Right lobe of liver (tissue), 6 donors: Measurements from ENCODE around the gene IMPDH2. TPM values are rescaled to one million over a fixed set of nuclear protein-coding genes. Genes with fewer than 3 reads are reported as not detected.

Experiments
- ATAC-seq, 4 donors: fragments of 200-7000 bp; cut with Tn5 transposase; one replicate each; pipeline ENCODE4 v1.9.1; 2020; ENCODE audit warnings: mild to moderate bottlenecking in 4 of 4, moderate library complexity in 4 of 4
- DNase-seq, 3 donors: peaks; one replicate each; pipeline ENCODE4 v3.0.0-alpha.2; 2020
- H3K27ac ChIP-seq, 3 donors: fragments of 200-600 bp; one replicate each; pipeline ENCODE4 v1.8.0; 2022
- H3K27me3 ChIP-seq, 2 donors: fragments of 200-600 bp; one replicate each; pipeline ENCODE4 v1.8.0; 2022
- H3K36me3 ChIP-seq, 4 donors: fragments of 200-600 bp; sonication (generic) in 1 of 4; one replicate each; pipeline versions ENCODE4 v1.5.1 to v1.8.0; 2017 to 2022; ENCODE audit warnings: control low read depth in 1 of 4
- H3K4me1 ChIP-seq, 4 donors: fragments of 200-600 bp; sonication (generic) in 1 of 4; one replicate each; pipeline versions ENCODE4 v1.5.1 to v1.8.0; 2017 to 2022; ENCODE audit warnings: control low read depth in 1 of 4
- H3K4me3 ChIP-seq, 3 donors: fragments of 200-600 bp; one replicate each; pipeline ENCODE4 v1.8.0; 2022
- H3K9me3 ChIP-seq, 4 donors: fragments of 200-600 bp; sonication (generic) in 1 of 4; one replicate each; pipeline versions ENCODE4 v1.5.1 to v1.8.0; 2017 to 2022; ENCODE audit warnings: control low read depth in 1 of 4
- POLR2A ChIP-seq: fragments of 450-650 bp; IDR thresholded peaks from one replicate; pipeline ENCODE4 v1.6.1; 2017; ENCODE audit warnings: antibody characterized with exemption, mild to moderate bottlenecking
- WGBS: methylation state at CpG from one replicate; pipeline ENCODE4 v1.1.6; 2018; ENCODE audit warnings: low coverage, low lambda C conversion rate; ENCODE audit not compliant: insufficient coverage; ENCODE audit errors: missing lambda C conversion rate; 5-methylcytosine and 5-hydroxymethylcytosine counted together
- intact Hi-C, 2 donors: fragments of 100-400 bp; cut with DNase I; formaldehyde crosslinking; loops; one replicate each; pipeline versions ENCODE4 v1.11.2 to v1.14.1; 2022
- long read RNA-seq: library from polyadenylated mRNA; unstranded; transcript quantifications from one replicate; pipeline ENCODE4 v2.0.0, GENCODE V29; 2019
- total RNA-seq, 6 experiments: library from RNA; depleted of rRNA in 2 of 6; stranded (reverse); fragments of >200 nt in 2 of 6; fragmentation: NEBNext Ultra II Directional in 3 of 6; extraction: Animal tissue kit (Norgen Biotek cat#: 25700) in 3 of 6; gene quantifications; one replicate each; pipeline versions ENCODE4 v1.1.0 to v1.2.4, GENCODE V29; 2016 to 2023
- TF ChIP-seq, protein P1 (sequence below), 4 donors: fragments of 200-600 bp in 3 of 4; fragments of 450-650 bp in 1 of 4; IDR thresholded peaks; one replicate each; pipeline versions ENCODE4 v1.5.1 to v1.8.0; 2016 to 2022; ENCODE audit warnings: antibody characterized with exemption in 4 of 4, mild to moderate bottlenecking in 2 of 4
- donor health status: DM: no; HTN: yes; CAD: no.
- donor health status: DM: no; HTN: no; CAD: no.
- donor health status: DM: no; HTN: no; CAD: no.
- donor health status: DM: no; HTN: yes; CAD: no.
- donor health status: DM: no; HTN: yes; CAD: no.

The IMPDH2 gene
- 10 to 100 TPM; 32.0 to 57.3 (median 39.0) TPM for total RNA-seq
- long read RNA-seq, transcript IMPDH2-201 (14 exons, 1,643 nt): major isoform, 9 of 11 reads
- long read RNA-seq, partial matches to known transcripts: 0 of 11 reads
- long read RNA-seq, other reads (novel, unspliced or antisense): 2 of 11 reads

DNA sequence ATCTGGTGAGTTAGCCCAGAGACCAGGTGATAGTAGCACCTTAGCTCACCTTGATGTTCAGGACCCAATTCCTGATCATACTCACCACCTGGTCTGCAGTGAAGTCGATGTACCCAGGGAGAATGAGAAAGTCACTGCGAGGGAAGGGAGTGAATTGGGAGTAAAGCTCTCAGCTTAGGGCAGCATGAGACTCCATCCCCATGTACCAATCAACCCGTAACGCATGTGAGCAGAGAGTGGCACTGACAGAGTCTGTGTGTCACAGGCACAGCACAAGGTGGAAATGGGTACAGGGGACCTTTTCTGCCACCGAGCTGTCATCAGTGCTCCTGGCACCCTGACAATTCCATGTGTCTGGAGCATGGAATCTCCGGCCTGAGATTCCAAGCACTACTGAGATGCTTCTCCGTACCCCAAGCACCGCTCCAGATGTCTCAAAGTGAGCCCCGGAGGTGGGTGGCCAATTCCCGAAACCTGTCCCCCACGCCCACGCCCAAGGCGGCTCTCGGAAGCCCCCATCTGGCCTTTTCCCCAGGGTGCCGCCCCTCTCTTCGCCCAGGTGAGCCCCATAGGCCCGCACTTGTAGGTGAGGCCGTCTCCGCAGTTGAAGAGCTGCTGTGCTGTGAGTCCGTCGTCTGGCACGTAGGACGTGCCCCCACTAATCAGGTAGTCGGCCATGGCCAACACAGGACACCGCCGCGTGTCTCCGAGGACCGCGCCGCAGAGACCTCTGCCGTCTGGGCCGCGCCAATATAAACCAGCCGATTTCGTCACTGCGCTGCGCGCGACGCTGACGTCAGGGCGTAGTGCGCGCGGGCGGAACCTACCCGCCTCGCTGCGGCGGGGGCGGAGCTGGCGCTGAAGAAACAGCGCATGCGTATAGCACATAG lies at the start of gene IMPDH2:
Gene IMPDH2, minus strand, starts transcription at position 726 of the 890 bp plus-strand sequence. Its CDS starts 48 bp downstream, at position 678.
- TF ChIP-seq, protein P1, sequence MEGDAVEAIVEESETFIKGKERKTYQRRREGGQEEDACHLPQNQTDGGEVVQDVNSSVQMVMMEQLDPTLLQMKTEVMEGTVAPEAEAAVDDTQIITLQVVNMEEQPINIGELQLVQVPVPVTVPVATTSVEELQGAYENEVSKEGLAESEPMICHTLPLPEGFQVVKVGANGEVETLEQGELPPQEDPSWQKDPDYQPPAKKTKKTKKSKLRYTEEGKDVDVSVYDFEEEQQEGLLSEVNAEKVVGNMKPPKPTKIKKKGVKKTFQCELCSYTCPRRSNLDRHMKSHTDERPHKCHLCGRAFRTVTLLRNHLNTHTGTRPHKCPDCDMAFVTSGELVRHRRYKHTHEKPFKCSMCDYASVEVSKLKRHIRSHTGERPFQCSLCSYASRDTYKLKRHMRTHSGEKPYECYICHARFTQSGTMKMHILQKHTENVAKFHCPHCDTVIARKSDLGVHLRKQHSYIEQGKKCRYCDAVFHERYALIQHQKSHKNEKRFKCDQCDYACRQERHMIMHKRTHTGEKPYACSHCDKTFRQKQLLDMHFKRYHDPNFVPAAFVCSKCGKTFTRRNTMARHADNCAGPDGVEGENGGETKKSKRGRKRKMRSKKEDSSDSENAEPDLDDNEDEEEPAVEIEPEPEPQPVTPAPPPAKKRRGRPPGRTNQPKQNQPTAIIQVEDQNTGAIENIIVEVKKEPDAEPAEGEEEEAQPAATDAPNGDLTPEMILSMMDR (IDR thresholded peaks at IDR 0.05): peak in 3 of 4 donors; percentile 9 to 28 (median 26)
- TF ChIP-seq POLR2A: peak; percentile 97
- peak; percentile 95 to 98 (median 95) for ATAC-seq
- Histone ChIP-seq H3K27me3 (no peaks in the 10 kb centered on the region), H3K27ac (peak within 1 kb of the TSS; percentile 66 to 85 (median 82)), H3K4me3 (peak within 1 kb of the TSS; percentile 60 to 74 (median 60)), H3K36me3 (peaks cover 0 to 56% (median 21%) of the 10 kb centered on the region in 4 donors), H3K4me1 (peaks cover 0 to 9% (median 4%) of the 10 kb centered on the region in 4 donors), H3K9me3 (no peaks in the 10 kb centered on the region)
- peak; percentile 94 to 95 (median 95) for DNase-seq
- 0% methylated on average over 4 of the region's 55 CpGs for WGBS
- intact Hi-C loops: no loop called here

DNA sequence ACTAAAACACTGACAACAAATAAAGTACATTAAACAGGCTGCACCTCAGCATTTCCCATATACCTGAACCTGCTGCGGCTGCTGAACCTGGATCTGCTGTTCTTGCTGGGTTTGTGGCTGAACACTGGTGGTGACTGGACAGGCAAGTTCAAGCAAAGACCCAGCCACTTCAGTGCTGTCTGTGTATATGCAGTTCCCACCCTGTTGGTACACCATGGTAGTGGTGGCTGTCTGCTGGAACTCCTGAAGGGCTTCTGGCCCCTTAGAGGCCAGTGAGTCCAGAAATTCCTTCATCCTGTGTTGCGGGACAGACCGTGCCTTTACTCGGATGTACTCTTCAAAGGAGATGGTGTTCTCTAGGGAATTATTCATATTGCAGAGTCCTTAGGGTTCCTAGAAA lies 47.4 kb upstream of the IMPDH2 start:
- 100% methylated on average over 3 of the region's 4 CpGs for WGBS
- TF ChIP-seq, protein P1 (IDR thresholded peaks at IDR 0.05): no peak
- TF ChIP-seq POLR2A: no peak
- intact Hi-C loops: no loop called here
- H3K4me3 ChIP-seq: no peak overlapping the region
- H3K9me3 ChIP-seq: no peaks in the 10 kb centered on the region
- ATAC-seq (no peak), DNase-seq (peak in 1 of 3 donors; percentile 6)
- peaks cover 0 to 63% (median 30%) of the 10 kb centered on the region in 4 donors for H3K36me3 ChIP-seq
- no peak overlapping the region for H3K27ac ChIP-seq
- H3K27me3 ChIP-seq: no peaks in the 10 kb centered on the region
- H3K4me1 ChIP-seq: no peaks in the 10 kb centered on the region

DNA sequence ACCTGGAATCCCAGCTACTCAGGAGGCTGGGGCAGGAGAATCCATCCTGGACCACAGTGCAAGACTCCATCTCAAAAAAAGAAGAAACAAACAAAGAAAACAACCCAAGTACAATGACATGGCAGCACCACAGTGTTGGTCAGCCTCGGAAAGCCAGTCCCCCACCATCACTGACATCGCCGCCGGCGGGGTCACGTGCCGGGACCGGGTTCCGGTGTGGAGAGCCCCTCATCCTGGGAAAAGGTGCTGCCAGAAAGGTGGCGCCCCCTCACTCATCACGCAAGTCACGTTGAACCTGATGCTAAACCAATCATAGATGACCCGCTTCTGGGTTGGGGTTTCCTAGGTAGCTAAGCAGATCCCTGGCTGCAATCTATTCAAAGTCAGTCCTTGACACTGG lies 46.9 kb upstream of the IMPDH2 start:
- Histone ChIP-seq H3K4me3 (no peak overlapping the region), H3K27me3 (no peaks in the 10 kb centered on the region), H3K9me3 (no peaks in the 10 kb centered on the region), H3K4me1 (no peaks in the 10 kb centered on the region), H3K36me3 (peaks cover 0 to 68% (median 34%) of the 10 kb centered on the region in 4 donors), H3K27ac (no peak overlapping the region)
- ATAC-seq (no peak), DNase-seq (peak in 1 of 3 donors; percentile 44)
- 83% methylated on average over 5 of the region's 13 CpGs for WGBS
- TF ChIP-seq POLR2A: no peak
- TF ChIP-seq, protein P1 (IDR thresholded peaks at IDR 0.05): no peak
- intact Hi-C loops: no loop called here

DNA sequence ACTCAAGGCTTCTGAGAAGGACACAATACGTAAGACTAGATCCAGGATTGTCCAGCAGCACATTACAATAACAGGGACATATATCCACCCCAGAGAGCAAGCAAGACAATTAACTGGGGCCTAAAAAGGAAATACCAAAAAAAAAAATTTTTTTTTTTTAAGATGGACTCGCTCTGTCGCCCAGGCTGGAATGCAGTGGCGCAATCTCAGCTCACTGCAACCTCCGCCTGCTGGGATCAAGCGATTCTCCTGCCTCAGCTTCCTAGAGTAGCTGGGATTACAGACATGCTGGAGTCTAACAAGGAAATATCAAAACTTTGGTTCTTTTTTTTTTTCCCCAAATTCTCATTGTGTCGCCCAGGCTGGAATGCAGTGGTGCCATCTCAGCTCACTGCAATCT lies 28.8 kb upstream of the IMPDH2 start:
- 88% methylated on average over 5 of the region's 7 CpGs for WGBS
- Histone ChIP-seq H3K27ac (no peak overlapping the region), H3K4me3 (no peak overlapping the region), H3K36me3 (peaks cover 5 to 45% (median 20%) of the 10 kb centered on the region in 4 donors), H3K27me3 (no peaks in the 10 kb centered on the region), H3K4me1 (no peaks in the 10 kb centered on the region), H3K9me3 (no peaks in the 10 kb centered on the region)
- intact Hi-C loops: no loop called here
- ATAC-seq (no peak), DNase-seq (no peak)
- no peak for TF ChIP-seq POLR2A
- TF ChIP-seq, protein P1 (IDR thresholded peaks at IDR 0.05): no peak
